ENCODE measurements around the gene INPP5A.

INPP5A gene

DNA sequence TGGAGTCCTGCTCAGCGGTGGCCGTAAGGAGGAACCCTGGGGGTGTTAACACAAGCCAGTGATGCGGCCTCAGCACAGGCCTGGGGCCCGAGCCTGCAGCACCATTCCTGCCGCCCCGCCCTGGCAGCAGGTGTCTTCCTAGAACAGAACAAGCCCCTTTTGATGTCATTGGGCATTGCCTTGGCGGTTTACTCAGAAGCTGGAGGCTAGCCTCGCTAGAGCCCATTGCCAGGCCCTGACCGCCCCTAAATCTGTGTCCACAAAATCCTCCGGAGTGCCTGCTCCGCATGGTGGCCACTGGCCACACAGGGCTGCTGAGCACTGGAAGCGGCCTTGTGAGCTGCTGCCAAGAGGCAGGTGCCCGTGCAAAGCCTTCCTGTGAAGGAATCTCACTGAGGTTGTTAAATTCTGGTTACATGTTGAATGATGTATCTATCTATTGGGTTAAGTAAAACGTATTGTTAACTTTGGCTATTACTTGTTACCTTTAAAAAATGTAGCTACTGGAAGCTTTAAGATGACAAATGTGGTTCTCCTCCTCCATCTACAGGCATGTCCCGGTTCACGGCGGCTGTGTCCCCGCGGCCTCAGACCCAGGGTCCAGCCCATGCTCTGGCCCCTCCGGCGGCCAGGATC lies 1.2 kb upstream of the INPP5A start:
- no peak for DNase-seq (ENCODE audit: low read depth in 3 of 3)

DNA sequence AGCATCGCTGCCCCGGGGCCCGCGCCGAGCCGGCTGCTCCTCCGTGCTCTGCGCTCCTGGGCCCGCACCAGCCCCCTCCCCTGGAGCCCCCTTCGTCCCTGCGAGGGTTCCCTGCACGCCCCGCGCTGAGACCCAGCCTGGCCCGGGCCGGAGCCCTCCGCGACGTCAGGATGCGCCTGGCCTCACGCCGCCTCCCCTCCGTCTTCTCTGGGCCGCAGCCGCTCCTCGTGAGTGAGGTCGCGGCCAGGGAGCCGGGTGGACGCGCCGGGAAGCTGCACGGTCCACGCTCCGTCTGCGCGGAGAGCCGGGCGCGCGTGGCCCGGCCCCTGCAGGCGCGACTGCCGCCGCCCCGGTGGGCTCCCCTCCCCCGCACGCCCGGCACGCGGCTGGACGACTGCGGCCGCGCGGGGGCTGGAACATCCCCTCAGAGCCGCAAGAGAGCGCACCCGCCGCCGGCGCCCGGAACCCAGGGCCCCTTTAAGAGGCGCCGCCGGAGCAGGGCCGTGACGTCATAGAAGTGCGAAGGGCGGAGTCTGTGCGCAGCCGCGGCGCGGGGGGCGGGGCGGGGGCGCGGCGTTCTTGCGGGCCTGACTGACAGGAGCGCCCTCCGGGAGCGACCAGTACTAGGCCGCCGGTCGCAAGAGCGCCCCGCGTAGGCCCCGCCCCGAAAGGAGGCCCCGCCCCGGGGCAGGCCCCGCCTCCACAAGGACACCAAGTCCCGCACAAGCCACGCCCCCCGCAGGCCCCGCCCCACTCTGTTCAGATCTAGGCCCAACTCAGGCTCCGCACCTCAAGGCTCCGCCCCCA lies 507 bp upstream of the INPP5A start:
- DNase-seq (ENCODE audit: low read depth in 3 of 3), result peak; percentile 100

DNA sequence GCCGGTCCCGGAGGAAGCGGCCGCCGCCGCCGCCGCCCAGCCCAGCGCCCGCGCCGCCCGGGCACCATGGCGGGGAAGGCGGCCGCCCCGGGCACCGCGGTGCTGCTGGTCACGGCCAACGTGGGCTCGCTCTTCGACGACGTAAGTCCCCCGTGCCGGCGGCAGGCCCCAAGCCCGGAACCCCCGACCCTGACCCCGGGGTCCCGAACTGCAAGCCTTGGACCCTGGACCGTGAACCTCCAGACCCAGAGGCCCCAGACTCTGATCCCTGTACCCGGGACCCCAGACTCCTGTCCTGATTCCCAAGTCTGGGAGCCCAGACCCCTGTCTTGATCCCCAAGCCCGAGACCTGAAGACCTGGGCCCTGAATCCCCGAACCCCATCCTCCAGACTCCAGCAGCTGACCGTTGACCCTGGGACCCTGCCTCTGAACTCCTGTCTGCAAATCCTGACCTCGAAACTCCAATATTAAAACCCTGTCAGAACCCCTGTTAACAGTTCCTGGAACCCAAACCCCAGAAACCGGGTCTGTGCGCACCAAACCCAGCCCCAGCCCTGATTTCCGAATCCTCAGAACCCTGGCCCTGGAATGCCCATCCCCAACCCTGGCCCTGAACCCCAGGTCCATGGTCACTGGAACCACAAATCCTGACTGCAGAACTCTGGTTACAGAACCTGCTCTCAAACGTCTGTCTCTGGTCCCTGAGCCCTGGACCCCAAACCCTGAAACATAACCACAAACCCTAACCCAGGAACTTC lies 623 bp downstream of the INPP5A start:
- no peak for DNase-seq (ENCODE audit: low read depth in 3 of 3)

GRCh38 chr10:132538790-132539421 lies 1.3 kb downstream of the INPP5A start:
- no peak for DNase-seq (ENCODE audit: low read depth in 3 of 3)

- no peak for DNase-seq (ENCODE audit: low read depth in 3 of 3)
Measured at GRCh38 chr10:132539431-132539839, 1.8 kb downstream of the INPP5A start.

DNA sequence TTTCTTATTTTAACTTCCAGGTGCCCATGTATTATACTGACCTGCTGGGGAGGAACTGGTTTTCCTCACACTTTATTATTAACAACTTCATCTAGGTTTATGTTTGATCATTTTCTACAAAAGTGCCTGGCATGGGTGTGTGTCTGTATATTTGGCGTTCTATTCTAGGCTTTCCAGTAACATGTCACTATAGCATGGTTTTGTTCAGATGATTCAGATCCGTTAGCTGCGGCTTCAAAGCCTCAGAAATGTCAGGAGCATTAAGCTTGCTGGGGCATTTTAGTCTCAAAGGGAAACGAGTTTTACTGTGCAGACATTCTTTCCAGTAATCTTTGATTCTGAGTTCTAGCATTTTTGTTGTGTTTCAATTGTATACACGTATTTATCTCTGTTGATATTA lies 2.3 kb downstream of the INPP5A start:
- no peak for DNase-seq (ENCODE audit: low read depth in 3 of 3)

DNA sequence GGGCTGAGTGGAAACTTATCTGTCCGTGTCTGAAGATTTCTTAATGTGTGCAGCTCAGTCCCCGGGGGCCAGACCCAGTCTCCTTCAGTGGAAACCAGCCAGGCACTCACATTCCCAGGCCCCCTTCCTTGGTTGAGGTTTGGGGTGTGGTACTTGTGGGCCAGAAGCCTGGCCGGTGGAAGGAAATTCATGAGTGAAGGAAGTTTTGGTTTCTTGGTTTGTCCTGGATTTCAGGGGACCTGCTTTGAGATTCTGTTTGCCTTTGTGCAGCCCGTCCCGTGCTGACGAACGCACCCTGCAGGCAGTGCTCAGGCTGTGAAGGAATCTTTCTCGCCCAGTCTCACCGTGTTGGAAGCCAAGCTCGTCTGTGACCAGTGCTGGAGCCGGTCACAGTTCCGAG lies 2.9 kb downstream of the INPP5A start:
- no peak for DNase-seq (ENCODE audit: low read depth in 3 of 3)

DNA sequence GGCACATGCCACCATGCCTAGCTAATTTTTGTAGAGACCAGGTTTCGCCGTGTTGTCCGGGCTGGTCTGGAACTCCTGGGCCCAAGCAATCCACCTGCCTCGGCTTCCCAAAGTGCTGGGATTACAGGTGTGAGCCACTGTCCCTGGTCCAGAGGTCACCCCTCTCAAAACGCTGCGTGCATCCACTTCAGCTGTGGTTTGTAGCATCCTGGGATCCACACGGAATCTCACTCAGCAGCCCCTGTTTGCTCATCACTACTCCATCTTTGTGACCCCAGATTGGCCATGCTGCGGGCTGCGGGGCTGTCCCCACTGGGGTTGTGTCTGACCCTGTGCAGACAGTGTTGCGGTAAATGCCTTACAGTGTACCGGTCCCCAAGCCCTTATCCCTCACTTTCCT lies 3.5 kb downstream of the INPP5A start:
- DNase-seq (ENCODE audit: low read depth in 3 of 3), result no peak

- DNase-seq (ENCODE audit: low read depth in 3 of 3), result no peak
Measured at GRCh38 chr10:132541601-132542011, 4.0 kb downstream of the INPP5A start.

GRCh38 chr10:132542086-132542775 lies 4.6 kb downstream of the INPP5A start:
- DNase-seq (ENCODE audit: low read depth in 3 of 3), result no peak

DNA sequence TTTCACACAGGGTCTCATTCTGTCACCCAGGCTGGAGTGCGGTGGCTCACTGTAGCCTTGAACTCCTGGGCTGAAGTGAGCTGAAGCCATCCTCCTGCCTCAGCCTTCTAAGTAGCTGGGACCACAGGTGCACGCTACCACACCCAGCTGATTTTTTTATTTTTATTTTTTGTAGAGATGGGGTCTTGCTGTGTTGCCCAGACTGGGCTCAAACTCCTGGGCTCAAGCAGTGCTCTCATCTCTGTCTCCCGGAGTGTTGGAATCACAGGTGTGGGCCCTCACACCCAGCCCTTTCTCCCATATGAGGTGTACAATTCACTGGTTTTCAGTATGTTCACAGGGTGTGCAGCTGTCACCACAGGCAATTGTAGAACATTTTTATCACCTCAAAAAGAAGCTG lies 5.2 kb downstream of the INPP5A start:
- no peak for DNase-seq (ENCODE audit: low read depth in 3 of 3)

DNA sequence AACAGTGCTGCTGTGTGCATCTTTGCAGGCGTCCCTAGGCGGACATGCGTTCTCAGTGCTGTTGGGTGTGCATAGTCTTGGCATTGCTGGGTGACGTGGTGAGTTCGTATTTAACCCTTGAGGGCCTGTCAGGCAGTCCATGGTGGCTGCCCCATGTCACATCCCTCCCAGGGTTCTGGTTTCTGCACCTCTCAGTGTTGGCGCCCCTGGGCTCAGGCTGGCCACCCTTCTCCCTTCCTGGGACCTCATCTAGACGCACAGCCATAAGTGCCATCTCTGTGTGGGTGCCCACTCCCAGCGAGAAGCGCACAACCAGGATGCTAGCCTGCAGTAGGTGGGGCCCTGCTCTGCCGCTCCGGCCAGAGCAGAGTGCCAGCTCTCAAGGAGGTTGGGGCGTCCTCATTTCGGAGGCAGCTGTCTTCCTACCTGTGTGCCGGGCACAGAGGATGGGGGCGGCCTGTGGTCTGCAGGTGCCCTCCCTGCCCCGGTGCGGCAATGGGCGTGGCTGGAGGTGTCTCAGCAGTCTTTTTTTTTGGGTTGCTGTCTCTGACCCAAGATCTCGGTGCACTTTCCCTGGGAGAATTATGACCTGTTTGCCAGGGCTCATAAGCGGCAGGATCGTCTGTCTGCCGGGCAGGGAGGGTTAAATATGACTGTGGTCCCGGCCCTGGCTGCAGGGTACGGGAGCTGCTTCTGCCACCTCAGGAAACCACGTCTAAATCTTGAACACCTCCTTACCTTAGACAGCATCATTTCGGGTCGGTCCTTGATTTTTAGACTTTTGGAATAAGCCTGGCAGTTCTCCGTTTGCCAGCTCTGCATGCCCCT lies 6.5 kb downstream of the INPP5A start:
- DNase-seq (ENCODE audit: low read depth in 3 of 3), result no peak

GRCh38 chr10:132544744-132545658 lies 7.4 kb downstream of the INPP5A start:
- DNase-seq (ENCODE audit: low read depth in 3 of 3), result no peak

DNA sequence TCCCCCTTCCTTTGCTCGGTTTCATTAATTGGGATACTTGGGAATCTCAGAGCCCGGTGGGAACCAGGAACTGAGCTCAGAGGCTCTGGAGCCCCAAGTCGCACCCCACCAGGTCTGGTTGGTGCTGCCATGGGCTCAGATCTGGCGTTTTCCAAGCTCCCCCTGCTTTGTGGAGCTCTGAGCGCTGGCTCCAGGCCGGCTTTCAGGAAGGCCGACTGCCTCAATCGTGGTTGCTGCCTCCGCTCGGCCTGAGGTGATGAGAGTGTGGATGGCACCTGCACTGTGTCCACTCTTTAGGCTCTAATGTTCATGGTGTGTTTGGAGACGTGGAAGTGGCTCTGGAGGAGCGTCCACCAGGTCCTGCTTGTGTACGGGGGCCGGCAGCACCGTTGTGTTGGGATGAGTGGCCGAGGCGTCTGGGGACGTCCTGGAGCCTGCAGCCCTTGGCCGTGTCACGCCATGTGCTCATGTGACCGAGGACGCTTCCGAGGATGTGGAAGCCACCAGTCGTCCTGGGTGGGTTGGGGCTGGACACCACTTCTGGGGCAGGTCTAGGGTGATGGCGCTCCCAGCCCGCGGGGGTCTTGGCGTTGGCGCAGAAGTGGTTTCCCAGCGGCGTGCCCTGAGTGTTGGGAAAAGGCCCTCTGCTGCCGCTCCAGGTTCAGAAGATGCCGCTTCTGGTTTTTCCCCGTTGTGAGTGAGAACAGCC lies 8.2 kb downstream of the INPP5A start:
- DNase-seq (ENCODE audit: low read depth in 3 of 3), result no peak

GRCh38 chr10:132546567-132547420 lies 9.2 kb downstream of the INPP5A start:
- DNase-seq (ENCODE audit: low read depth in 3 of 3), result no peak

DNA sequence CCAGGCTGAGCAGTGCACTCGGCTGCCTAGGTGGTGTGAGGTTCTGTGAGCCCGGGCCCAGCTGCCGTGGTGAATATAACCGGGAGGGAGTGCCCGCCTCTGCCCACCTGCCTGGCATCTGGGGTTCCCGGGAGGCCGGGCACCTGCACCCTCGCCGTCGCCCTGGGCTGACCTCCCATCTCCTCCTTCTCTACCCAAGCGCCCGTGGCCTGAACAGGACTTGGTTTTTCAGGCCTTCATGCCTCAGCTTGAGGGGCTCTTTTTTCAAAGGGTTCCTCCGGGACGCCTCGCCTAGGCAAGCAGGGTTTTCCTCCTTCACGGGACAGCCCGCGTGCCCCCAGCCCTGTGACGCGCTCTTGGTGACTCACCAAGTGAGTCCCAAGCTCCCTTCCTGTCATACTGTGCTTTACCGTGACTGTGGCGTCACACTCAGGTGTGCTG lies 9.9 kb downstream of the INPP5A start:
- DNase-seq (ENCODE audit: low read depth in 3 of 3), result no peak

GRCh38 chr10:132548106-132548823 lies 10.7 kb downstream of the INPP5A start:
- DNase-seq (ENCODE audit: low read depth in 3 of 3), result no peak
